OCI-LY7 (cell line): ENCODE results near the gene UBE3C.

Experiments used
- CTCF ChIP-seq: fragments of 200-600 bp; sonication (generic); conservative IDR thresholded peaks from 2 replicates; pipeline ENCODE4 v1.5.1; 2014; ENCODE audit warnings: mild to moderate bottlenecking, antibody characterized with exemption, low read length, moderate library complexity, mixed read lengths
- EZH2phosphoT487 ChIP-seq: fragments of 200-600 bp; sonication (generic); IDR thresholded peaks from 2 replicates; pipeline ENCODE4 v1.6.1; 2018; ENCODE audit warnings: low read depth, borderline replicate concordance, mild to moderate bottlenecking, mixed run types, antibody characterized with exemption, low read length, moderate library complexity, mixed read lengths

- TF ChIP-seq CTCF (no peak), EZH2phosphoT487 (no peak)
These were observed 664 bp upstream of the UBE3C start for GRCh38 chr7:157138101-157138423.
